GM12878 (cell line): ENCODE data around the gene ATP6V1G2. TPM values are rescaled to one million over a fixed set of nuclear protein-coding genes. Genes with fewer than 3 reads are reported as not detected.

Experiments used
- ASH2L ChIP-seq: fragments of 300-600, 200-600 bp; sonication (generic); IDR thresholded peaks from 2 replicates; pipeline ENCODE4 v1.6.1; 2017; ENCODE audit warnings: low read depth, mild to moderate bottlenecking, borderline replicate concordance
- BACH1 ChIP-seq: fragments of 450-650 bp; IDR thresholded peaks from 2 replicates; pipeline ENCODE4 v1.6.1; 2017; ENCODE audit warnings: mild to moderate bottlenecking, borderline replicate concordance
- CBX5 ChIP-seq: sonication (generic); IDR thresholded peaks from 2 replicates; pipeline ENCODE4 v1.6.1; 2016; ENCODE audit warnings: low read depth, moderate library complexity, mild to moderate bottlenecking, inconsistent platforms
- CHD4 ChIP-seq: fragments of 200-600 bp; sonication (generic); IDR thresholded peaks from 2 replicates; pipeline ENCODE4 v1.6.1; 2016; ENCODE audit warnings: mild to moderate bottlenecking
- EGR1 ChIP-seq, 2 experiments: IDR thresholded peaks; 1 replicate in 1 of 2; 2 replicates in 1 of 2; pipeline ENCODE4 v1.6.1; 2011 to 2012; ENCODE audit warnings: low read depth in 2 of 2, low read length in 2 of 2, borderline replicate concordance in 1 of 2, mild to moderate bottlenecking in 1 of 2, moderate library complexity in 1 of 2
- HDAC6 ChIP-seq: fragments of 200-600 bp; sonication (generic); IDR thresholded peaks from one replicate; pipeline ENCODE4 v1.8.0; 2017; ENCODE audit warnings: antibody characterized with exemption; ENCODE audit not compliant: unreplicated experiment
- JUNB ChIP-seq: IDR thresholded peaks from 2 replicates; pipeline ENCODE4 v1.6.1; 2016; ENCODE audit warnings: antibody characterized with exemption, mild to moderate bottlenecking
- LARP7 ChIP-seq: fragments of 450-650 bp; IDR thresholded peaks from 2 replicates; pipeline ENCODE4 v1.6.1; 2017; ENCODE audit warnings: mild to moderate bottlenecking
- NFXL1 ChIP-seq: fragments of 450-650 bp; IDR thresholded peaks from 2 replicates; pipeline ENCODE4 v1.6.1; 2017; ENCODE audit warnings: antibody characterized with exemption, mild to moderate bottlenecking, borderline replicate concordance
- STAT3 ChIP-seq: IDR thresholded peaks from 2 replicates; pipeline ENCODE4 v1.6.1; 2011; ENCODE audit warnings: low read depth, low read length, improper control_type of control experiment
- polyA plus RNA-seq, 11 experiments: library from polyadenylated mRNA; depleted of rRNA in 4 of 11; unstranded in 6 of 11; stranded (reverse) in 5 of 11; fragments of >200 nt; fragmentation: Nextera tagmentation in 4 of 11; fragmentation: Illumina TruSeq in 1 of 11; extraction: Ambion mirVana in 4 of 11; extraction: Trizol in 1 of 11; gene quantifications; 1 replicate in 1 of 11; 2 replicates in 10 of 11; pipeline versions ENCODE4 v1.2.1 to v1.2.3, GENCODE V29; 2011 to 2016; ENCODE audit warnings: inconsistent platforms in 2 of 11, missing spikeins in 2 of 11, low read depth in 1 of 11
- total RNA-seq, 4 experiments: library from RNA; depleted of rRNA in 3 of 4; stranded (reverse); fragments of >200 nt in 3 of 4; fragmentation: Illumina TruSeq in 1 of 4; extraction: Trizol in 1 of 4; gene quantifications; 2 replicates each; pipeline versions ENCODE4 v1.2.1 to v1.2.3, GENCODE V29; 2013 to 2021
- TF ChIP-seq, protein P1 (sequence below): fragments of 150-350 bp; IDR thresholded peaks from 2 replicates; pipeline ENCODE4 v1.6.1; 2016; ENCODE audit warnings: low read depth, low read length
- TF ChIP-seq, protein P2 (sequence below): IDR thresholded peaks from 2 replicates; pipeline ENCODE4 v1.6.1; 2011; ENCODE audit warnings: mild to moderate bottlenecking, low read depth, low read length, moderate library complexity; ENCODE audit not compliant: insufficient replicate concordance
- TF ChIP-seq, protein P3 (sequence below): fragments of 450-650 bp; IDR thresholded peaks from 2 replicates; pipeline ENCODE4 v1.6.1; 2017; ENCODE audit warnings: mild to moderate bottlenecking, moderate library complexity
- TF ChIP-seq, protein P4 (sequence below): fragments of 450-650 bp; IDR thresholded peaks from 2 replicates; pipeline ENCODE4 v1.6.1; 2014; ENCODE audit warnings: mild to moderate bottlenecking
- TF ChIP-seq, protein P5 (sequence below): IDR thresholded peaks from 2 replicates; pipeline ENCODE4 v1.6.1; 2012; ENCODE audit warnings: mild to moderate bottlenecking, low read depth, low read length

Gene ATP6V1G2
- total and polyA plus RNA-seq, 10 of the 15 experiments (the other 5 are each of a cell fraction or from before 2014, with no cell fraction given) = 0.45 to 8.9 (median 2.8) TPM

DNA sequence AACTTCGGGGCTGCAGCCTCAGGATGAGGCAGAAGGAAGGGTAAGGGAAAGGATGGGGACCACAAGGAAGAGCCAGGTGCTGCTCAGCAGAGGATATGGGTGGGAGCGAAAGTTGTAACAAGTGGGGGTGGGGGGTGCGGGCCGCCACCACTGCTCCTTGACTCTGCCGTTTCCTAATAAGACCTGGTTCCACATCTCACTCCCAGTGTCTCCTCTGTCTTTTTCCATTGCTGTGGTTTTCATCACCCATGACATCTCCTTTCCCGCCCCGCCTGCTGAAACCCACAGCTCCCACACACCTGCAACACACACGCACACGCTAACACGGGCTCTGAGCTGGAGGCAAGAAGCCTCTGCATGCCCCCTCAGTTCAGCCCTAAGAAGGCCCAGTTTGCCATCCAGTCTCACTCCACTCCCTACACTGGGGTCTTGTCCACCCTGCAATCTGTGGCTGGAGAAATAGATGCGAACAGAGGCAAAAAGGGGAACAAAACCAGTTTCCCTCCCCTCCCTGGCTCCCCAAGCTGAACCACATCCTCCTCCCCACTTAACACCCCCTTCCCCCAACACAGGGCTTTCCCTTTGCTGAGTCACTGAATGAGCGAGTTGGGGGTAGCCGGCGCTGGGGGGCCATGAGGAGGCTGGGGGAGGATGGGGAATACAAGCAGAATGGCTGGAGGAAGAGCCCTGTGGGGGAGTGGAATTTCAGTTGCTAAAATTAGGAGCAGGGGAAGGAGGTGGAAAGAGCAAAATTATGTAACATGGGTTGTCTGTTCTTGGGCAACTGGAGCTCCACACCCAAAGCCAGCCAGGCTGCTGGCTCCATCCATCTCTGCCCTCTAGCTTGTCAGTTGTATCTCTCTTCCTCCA, 12.5 kb upstream of the ATP6V1G2 start (continued):
- TF ChIP-seq NFXL1 (no peak), CBX5 (0 out of 2 replicates have a peak, but pooled peaks have one; percentile 68), BACH1 (peak; percentile 98), CHD4 (no peak), JUNB (peak; percentile 88), HDAC6 (no peak), STAT3 (no peak), ASH2L (no peak), EGR1 (IDR thresholded peaks at IDR 0.05; ENCODE audit: borderline replicate concordance in 1 of 2, low read depth in 2 of 2, low read length in 2 of 2) (peak in 1 of 2 experiments; percentile 86; a peak in 2 of 3 replicates), LARP7 (no peak)
- TF ChIP-seq, protein P1, sequence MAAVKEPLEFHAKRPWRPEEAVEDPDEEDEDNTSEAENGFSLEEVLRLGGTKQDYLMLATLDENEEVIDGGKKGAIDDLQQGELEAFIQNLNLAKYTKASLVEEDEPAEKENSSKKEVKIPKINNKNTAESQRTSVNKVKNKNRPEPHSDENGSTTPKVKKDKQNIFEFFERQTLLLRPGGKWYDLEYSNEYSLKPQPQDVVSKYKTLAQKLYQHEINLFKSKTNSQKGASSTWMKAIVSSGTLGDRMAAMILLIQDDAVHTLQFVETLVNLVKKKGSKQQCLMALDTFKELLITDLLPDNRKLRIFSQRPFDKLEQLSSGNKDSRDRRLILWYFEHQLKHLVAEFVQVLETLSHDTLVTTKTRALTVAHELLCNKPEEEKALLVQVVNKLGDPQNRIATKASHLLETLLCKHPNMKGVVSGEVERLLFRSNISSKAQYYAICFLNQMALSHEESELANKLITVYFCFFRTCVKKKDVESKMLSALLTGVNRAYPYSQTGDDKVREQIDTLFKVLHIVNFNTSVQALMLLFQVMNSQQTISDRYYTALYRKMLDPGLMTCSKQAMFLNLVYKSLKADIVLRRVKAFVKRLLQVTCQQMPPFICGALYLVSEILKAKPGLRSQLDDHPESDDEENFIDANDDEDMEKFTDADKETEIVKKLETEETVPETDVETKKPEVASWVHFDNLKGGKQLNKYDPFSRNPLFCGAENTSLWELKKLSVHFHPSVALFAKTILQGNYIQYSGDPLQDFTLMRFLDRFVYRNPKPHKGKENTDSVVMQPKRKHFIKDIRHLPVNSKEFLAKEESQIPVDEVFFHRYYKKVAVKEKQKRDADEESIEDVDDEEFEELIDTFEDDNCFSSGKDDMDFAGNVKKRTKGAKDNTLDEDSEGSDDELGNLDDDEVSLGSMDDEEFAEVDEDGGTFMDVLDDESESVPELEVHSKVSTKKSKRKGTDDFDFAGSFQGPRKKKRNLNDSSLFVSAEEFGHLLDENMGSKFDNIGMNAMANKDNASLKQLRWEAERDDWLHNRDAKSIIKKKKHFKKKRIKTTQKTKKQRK = no peak
- TF ChIP-seq, protein P2, sequence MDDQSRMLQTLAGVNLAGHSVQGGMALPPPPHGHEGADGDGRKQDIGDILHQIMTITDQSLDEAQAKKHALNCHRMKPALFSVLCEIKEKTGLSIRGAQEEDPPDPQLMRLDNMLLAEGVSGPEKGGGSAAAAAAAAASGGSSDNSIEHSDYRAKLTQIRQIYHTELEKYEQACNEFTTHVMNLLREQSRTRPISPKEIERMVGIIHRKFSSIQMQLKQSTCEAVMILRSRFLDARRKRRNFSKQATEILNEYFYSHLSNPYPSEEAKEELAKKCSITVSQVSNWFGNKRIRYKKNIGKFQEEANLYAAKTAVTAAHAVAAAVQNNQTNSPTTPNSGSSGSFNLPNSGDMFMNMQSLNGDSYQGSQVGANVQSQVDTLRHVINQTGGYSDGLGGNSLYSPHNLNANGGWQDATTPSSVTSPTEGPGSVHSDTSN = no peak
- TF ChIP-seq, protein P3, sequence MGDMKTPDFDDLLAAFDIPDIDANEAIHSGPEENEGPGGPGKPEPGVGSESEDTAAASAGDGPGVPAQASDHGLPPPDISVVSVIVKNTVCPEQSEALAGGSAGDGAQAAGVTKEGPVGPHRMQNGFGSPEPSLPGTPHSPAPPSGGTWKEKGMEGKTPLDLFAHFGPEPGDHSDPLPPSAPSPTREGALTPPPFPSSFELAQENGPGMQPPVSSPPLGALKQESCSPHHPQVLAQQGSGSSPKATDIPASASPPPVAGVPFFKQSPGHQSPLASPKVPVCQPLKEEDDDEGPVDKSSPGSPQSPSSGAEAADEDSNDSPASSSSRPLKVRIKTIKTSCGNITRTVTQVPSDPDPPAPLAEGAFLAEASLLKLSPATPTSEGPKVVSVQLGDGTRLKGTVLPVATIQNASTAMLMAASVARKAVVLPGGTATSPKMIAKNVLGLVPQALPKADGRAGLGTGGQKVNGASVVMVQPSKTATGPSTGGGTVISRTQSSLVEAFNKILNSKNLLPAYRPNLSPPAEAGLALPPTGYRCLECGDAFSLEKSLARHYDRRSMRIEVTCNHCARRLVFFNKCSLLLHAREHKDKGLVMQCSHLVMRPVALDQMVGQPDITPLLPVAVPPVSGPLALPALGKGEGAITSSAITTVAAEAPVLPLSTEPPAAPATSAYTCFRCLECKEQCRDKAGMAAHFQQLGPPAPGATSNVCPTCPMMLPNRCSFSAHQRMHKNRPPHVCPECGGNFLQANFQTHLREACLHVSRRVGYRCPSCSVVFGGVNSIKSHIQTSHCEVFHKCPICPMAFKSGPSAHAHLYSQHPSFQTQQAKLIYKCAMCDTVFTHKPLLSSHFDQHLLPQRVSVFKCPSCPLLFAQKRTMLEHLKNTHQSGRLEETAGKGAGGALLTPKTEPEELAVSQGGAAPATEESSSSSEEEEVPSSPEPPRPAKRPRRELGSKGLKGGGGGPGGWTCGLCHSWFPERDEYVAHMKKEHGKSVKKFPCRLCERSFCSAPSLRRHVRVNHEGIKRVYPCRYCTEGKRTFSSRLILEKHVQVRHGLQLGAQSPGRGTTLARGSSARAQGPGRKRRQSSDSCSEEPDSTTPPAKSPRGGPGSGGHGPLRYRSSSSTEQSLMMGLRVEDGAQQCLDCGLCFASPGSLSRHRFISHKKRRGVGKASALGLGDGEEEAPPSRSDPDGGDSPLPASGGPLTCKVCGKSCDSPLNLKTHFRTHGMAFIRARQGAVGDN = peak; percentile 21; the same call in 1 of the 2 replicates
- TF ChIP-seq, protein P4, sequence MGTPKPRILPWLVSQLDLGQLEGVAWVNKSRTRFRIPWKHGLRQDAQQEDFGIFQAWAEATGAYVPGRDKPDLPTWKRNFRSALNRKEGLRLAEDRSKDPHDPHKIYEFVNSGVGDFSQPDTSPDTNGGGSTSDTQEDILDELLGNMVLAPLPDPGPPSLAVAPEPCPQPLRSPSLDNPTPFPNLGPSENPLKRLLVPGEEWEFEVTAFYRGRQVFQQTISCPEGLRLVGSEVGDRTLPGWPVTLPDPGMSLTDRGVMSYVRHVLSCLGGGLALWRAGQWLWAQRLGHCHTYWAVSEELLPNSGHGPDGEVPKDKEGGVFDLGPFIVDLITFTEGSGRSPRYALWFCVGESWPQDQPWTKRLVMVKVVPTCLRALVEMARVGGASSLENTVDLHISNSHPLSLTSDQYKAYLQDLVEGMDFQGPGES = no peak
- TF ChIP-seq, protein P5, sequence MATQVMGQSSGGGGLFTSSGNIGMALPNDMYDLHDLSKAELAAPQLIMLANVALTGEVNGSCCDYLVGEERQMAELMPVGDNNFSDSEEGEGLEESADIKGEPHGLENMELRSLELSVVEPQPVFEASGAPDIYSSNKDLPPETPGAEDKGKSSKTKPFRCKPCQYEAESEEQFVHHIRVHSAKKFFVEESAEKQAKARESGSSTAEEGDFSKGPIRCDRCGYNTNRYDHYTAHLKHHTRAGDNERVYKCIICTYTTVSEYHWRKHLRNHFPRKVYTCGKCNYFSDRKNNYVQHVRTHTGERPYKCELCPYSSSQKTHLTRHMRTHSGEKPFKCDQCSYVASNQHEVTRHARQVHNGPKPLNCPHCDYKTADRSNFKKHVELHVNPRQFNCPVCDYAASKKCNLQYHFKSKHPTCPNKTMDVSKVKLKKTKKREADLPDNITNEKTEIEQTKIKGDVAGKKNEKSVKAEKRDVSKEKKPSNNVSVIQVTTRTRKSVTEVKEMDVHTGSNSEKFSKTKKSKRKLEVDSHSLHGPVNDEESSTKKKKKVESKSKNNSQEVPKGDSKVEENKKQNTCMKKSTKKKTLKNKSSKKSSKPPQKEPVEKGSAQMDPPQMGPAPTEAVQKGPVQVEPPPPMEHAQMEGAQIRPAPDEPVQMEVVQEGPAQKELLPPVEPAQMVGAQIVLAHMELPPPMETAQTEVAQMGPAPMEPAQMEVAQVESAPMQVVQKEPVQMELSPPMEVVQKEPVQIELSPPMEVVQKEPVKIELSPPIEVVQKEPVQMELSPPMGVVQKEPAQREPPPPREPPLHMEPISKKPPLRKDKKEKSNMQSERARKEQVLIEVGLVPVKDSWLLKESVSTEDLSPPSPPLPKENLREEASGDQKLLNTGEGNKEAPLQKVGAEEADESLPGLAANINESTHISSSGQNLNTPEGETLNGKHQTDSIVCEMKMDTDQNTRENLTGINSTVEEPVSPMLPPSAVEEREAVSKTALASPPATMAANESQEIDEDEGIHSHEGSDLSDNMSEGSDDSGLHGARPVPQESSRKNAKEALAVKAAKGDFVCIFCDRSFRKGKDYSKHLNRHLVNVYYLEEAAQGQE = no peak
